ENCODE data around the gene SLCO4C1.

Gene SLCO4C1

GRCh38 chr5:102290004-102290403 lies 6.1 kb downstream of the SLCO4C1 start:
- in situ Hi-C loops (cut with MboI; ENCODE audit: low pct_unique_long_range_greater_than_20kb, low sequenced_read_pairs, unreplicated experiment): no loop called here
- DNase-seq (ENCODE audit: low spot score): no peak
- TF ChIP-seq CTCF (IDR thresholded peaks at IDR 0.05; ENCODE audit: extremely low read depth, insufficient read depth, missing control alignments): no peak

GRCh38 chr5:102289251-102289899 lies 6.7 kb downstream of the SLCO4C1 start:
- TF ChIP-seq CTCF (IDR thresholded peaks at IDR 0.05; ENCODE audit: extremely low read depth, insufficient read depth, missing control alignments): no peak
- DNase-seq (ENCODE audit: low spot score): no peak
- in situ Hi-C loops (cut with MboI; ENCODE audit: low pct_unique_long_range_greater_than_20kb, low sequenced_read_pairs, unreplicated experiment): no loop called here

GRCh38 chr5:102288630-102289029 lies 7.5 kb downstream of the SLCO4C1 start:
- DNase-seq (ENCODE audit: low spot score): no peak
- in situ Hi-C loops (cut with MboI; ENCODE audit: low pct_unique_long_range_greater_than_20kb, low sequenced_read_pairs, unreplicated experiment): no loop called here
- TF ChIP-seq CTCF (IDR thresholded peaks at IDR 0.05; ENCODE audit: extremely low read depth, insufficient read depth, missing control alignments): no peak

- in situ Hi-C loops (cut with MboI; ENCODE audit: low pct_unique_long_range_greater_than_20kb, low sequenced_read_pairs, unreplicated experiment): no loop called here
- TF ChIP-seq CTCF (IDR thresholded peaks at IDR 0.05; ENCODE audit: extremely low read depth, insufficient read depth, missing control alignments): no peak
- DNase-seq (ENCODE audit: low spot score): no peak
Observed at GRCh38 chr5:102286476-102286875, 9.6 kb downstream of the SLCO4C1 start.

- no peak for DNase-seq (ENCODE audit: low spot score)
- in situ Hi-C loops (cut with MboI; ENCODE audit: low pct_unique_long_range_greater_than_20kb, low sequenced_read_pairs, unreplicated experiment): no loop called here
- TF ChIP-seq CTCF (IDR thresholded peaks at IDR 0.05; ENCODE audit: extremely low read depth, insufficient read depth, missing control alignments): no peak
Observed at GRCh38 chr5:102283102-102283797, 12.8 kb downstream of the SLCO4C1 start.

- no peak for DNase-seq (ENCODE audit: low spot score)
- in situ Hi-C loops (cut with MboI; ENCODE audit: low pct_unique_long_range_greater_than_20kb, low sequenced_read_pairs, unreplicated experiment): no loop called here
- no peak for TF ChIP-seq CTCF (IDR thresholded peaks at IDR 0.05; ENCODE audit: extremely low read depth, insufficient read depth, missing control alignments)
Observed at GRCh38 chr5:102279711-102280110, 16.4 kb downstream of the SLCO4C1 start.
